Sigmoid colon (tissue), 7 donors: Measurements from ENCODE around the gene SNX27. TPM values are rescaled to one million over a fixed set of nuclear protein-coding genes. Genes with fewer than 3 reads are reported as not detected.

ENCODE experiments used
- DNase-seq: peaks from one replicate; pipeline ENCODE4 v3.0.0-alpha.2; 2019
- H3K27ac ChIP-seq, 4 donors: fragments of 200-600 bp; sonication (generic); one replicate each; pipeline ENCODE4 v1.5.1; 2016 to 2019; ENCODE audit warnings: mild to moderate bottlenecking in 1 of 4
- H3K27me3 ChIP-seq, 3 donors: fragments of 200-600 bp; sonication (generic); one replicate each; pipeline ENCODE4 v1.5.1; 2019; ENCODE audit warnings: mild to moderate bottlenecking in 1 of 3
- H3K36me3 ChIP-seq, 4 donors: fragments of 200-600 bp; sonication (generic); one replicate each; pipeline ENCODE4 v1.5.1; 2016 to 2019
- H3K4me1 ChIP-seq, 4 donors: fragments of 200-600 bp; sonication (generic); one replicate each; pipeline ENCODE4 v1.5.1; 2017 to 2019
- H3K4me3 ChIP-seq, 4 donors: fragments of 200-600 bp; sonication (generic); one replicate each; pipeline ENCODE4 v1.5.1; 2017 to 2019; ENCODE audit warnings: mild to moderate bottlenecking in 2 of 4, moderate library complexity in 1 of 4
- H3K9me3 ChIP-seq, 4 donors: fragments of 200-600 bp in 3 of 4; sonication (generic) in 3 of 4; one replicate each; pipeline versions ENCODE4 v1.5.1 to v1.6.1; 2013 to 2019
- CTCF ChIP-seq, 4 experiments: fragments of 450-650 bp in 3 of 4; fragments of 200-600 bp in 1 of 4; IDR thresholded peaks; one replicate each; pipeline ENCODE4 v1.5.1; 2016 to 2019; ENCODE audit warnings: antibody characterized with exemption in 4 of 4, mild to moderate bottlenecking in 3 of 4, moderate library complexity in 2 of 4
- EP300 ChIP-seq, 4 donors: sonication (generic); formaldehyde crosslinking; IDR thresholded peaks; one replicate each; pipeline ENCODE4 v1.6.1; 2017; ENCODE audit warnings: antibody characterized with exemption in 4 of 4
- POLR2A ChIP-seq, 2 donors: fragments of 450-650 bp; IDR thresholded peaks; one replicate each; pipeline ENCODE4 v1.6.1; 2016; ENCODE audit warnings: antibody characterized with exemption in 2 of 2, mild to moderate bottlenecking in 2 of 2, moderate library complexity in 2 of 2
- POLR2AphosphoS5 ChIP-seq, 4 donors: sonication (generic); formaldehyde crosslinking; IDR thresholded peaks; one replicate each; pipeline ENCODE4 v1.6.1; 2017; ENCODE audit warnings: antibody characterized with exemption in 4 of 4
- WGBS, 2 donors: extraction: QIAGEN DNeasy Blood & Tissue Kit; methylation state at CpG; one replicate each; pipeline ENCODE4 v1.1.7; 2013; 5-methylcytosine and 5-hydroxymethylcytosine counted together
- intact Hi-C: fragments of 100-400 bp; cut with DNase I; formaldehyde crosslinking; loops from one replicate; pipeline ENCODE4 v1.15.1; 2023
- polyA plus RNA-seq, 3 donors: library from polyadenylated mRNA; stranded (reverse); fragments of 200-250 nt; gene quantifications; one replicate each; pipeline ENCODE4 v1.2.3, GENCODE V29; 2013
- total RNA-seq, 4 donors: library from RNA; depleted of rRNA; stranded (reverse); fragments of >200 nt; gene quantifications; one replicate each; pipeline ENCODE4 v1.1.0, GENCODE V29; 2016
- donor health status: healthy with polysubstance abuse.
- donor health status: Bipolar disorder and iron deficiency.
- donor health status: healthy.

SNX27 gene
- total RNA-seq (10 to 100 TPM; 49.0 to 59.0 (median 54.1) TPM), polyA plus RNA-seq (10 to 100 TPM in 1 of 3 donors, 1 to 10 TPM in 2; 3.6 to 12.3 (median 7.4) TPM)

GRCh38 chr1:151611832-151612500 lies at the start of gene SNX27:
TSS of gene SNX27 (plus strand) at chr1:151612050. CDS start at chr1:151612202, 152 bp downstream.
- 0% methylated on average over 79 of the region's 79 CpGs for WGBS, 2 donors
- H3K36me3 ChIP-seq = no peaks in the 10 kb centered on the region
- H3K27me3 ChIP-seq = no peaks in the 10 kb centered on the region
- H3K4me3 ChIP-seq = peak within 1 kb of the TSS; percentile 88 to 100 (median 92)
- H3K9me3 ChIP-seq = no peaks in the 10 kb centered on the region
- intact Hi-C loops = loop anchor here (5.0 kb wide), 1 partner anchor 115 kb away; no protein-coding TSS in a partner anchor
- H3K4me1 ChIP-seq = peaks cover 0 to 53% (median 43%) of the 10 kb centered on the region in 4 donors
- TF ChIP-seq EP300 (IDR thresholded peaks at IDR 0.05) (no peak), POLR2A (IDR thresholded peaks at IDR 0.05) (peak; percentile 5 to 33), POLR2AphosphoS5 (IDR thresholded peaks at IDR 0.05) (peak; percentile 67 to 81 (median 74))
- peak; percentile 97 for DNase-seq
- H3K27ac ChIP-seq = peak within 1 kb of the TSS; percentile 97 to 99 (median 98)

- no peaks in the 10 kb centered on the region for H3K9me3 ChIP-seq
- no peak for TF ChIP-seq POLR2A (IDR thresholded peaks at IDR 0.05)
- no peak for TF ChIP-seq CTCF (IDR thresholded peaks at IDR 0.05)
- no peak for TF ChIP-seq EP300 (IDR thresholded peaks at IDR 0.05)
- no peak for TF ChIP-seq POLR2AphosphoS5 (IDR thresholded peaks at IDR 0.05)
- intact Hi-C loops = no loop called here
- H3K36me3 ChIP-seq = peaks cover 0 to 39% (median 9%) of the 10 kb centered on the region in 4 donors
- no peak overlapping the region for H3K4me3 ChIP-seq
- no peak overlapping the region for H3K27ac ChIP-seq
- peak; percentile 28 for DNase-seq
- peaks cover 0 to 7% (median 0%) of the 10 kb centered on the region in 4 donors for H3K4me1 ChIP-seq
- 79 to 100% methylated on average over 1 of the region's 1 CpG for WGBS, 2 donors
- H3K27me3 ChIP-seq = no peaks in the 10 kb centered on the region
Measured at GRCh38 chr1:151562661-151563060, 49.2 kb upstream of the SNX27 start.

- 46 to 92% methylated on average over 2 of the region's 2 CpGs for WGBS, 2 donors
- H3K27ac ChIP-seq = no peak overlapping the region
- DNase-seq = no peak
- no peaks in the 10 kb centered on the region for H3K9me3 ChIP-seq
- no peaks in the 10 kb centered on the region for H3K27me3 ChIP-seq
- H3K36me3 ChIP-seq = peaks cover 0 to 44% (median 9%) of the 10 kb centered on the region in 4 donors
- H3K4me1 ChIP-seq = peaks cover 0 to 7% (median 0%) of the 10 kb centered on the region in 4 donors
- H3K4me3 ChIP-seq = no peak overlapping the region
- intact Hi-C loops = no loop called here
- TF ChIP-seq CTCF (IDR thresholded peaks at IDR 0.05) (no peak), POLR2AphosphoS5 (IDR thresholded peaks at IDR 0.05) (no peak)
Measured at GRCh38 chr1:151563376-151563775, 48.5 kb upstream of the SNX27 start.

GRCh38 chr1:151565502-151566189 lies 46.2 kb upstream of the SNX27 start:
- H3K27me3 ChIP-seq = no peaks in the 10 kb centered on the region
- no peak for DNase-seq
- H3K9me3 ChIP-seq = no peaks in the 10 kb centered on the region
- peaks cover 0 to 66% (median 13%) of the 10 kb centered on the region in 4 donors for H3K36me3 ChIP-seq
- 59 to 81% methylated on average over 5 of the region's 5 CpGs for WGBS, 2 donors
- TF ChIP-seq POLR2AphosphoS5 (IDR thresholded peaks at IDR 0.05) (no peak), CTCF (IDR thresholded peaks at IDR 0.05) (no peak), EP300 (IDR thresholded peaks at IDR 0.05) (no peak)
- no peak overlapping the region for H3K4me3 ChIP-seq
- H3K27ac ChIP-seq = no peak overlapping the region
- intact Hi-C loops = no loop called here
- peaks cover 0 to 7% (median 0%) of the 10 kb centered on the region in 4 donors for H3K4me1 ChIP-seq

GRCh38 chr1:151568626-151569088 lies 43.2 kb upstream of the SNX27 start:
- Histone ChIP-seq H3K27ac (no peak overlapping the region), H3K36me3 (peaks cover 0 to 75% (median 12%) of the 10 kb centered on the region in 4 donors), H3K9me3 (no peaks in the 10 kb centered on the region), H3K4me3 (no peak overlapping the region), H3K4me1 (no peaks in the 10 kb centered on the region), H3K27me3 (no peaks in the 10 kb centered on the region)
- no peak for TF ChIP-seq POLR2A (IDR thresholded peaks at IDR 0.05)
- no peak for TF ChIP-seq CTCF (IDR thresholded peaks at IDR 0.05)
- TF ChIP-seq POLR2AphosphoS5 (IDR thresholded peaks at IDR 0.05) = no peak
- no peak for TF ChIP-seq EP300 (IDR thresholded peaks at IDR 0.05)
- intact Hi-C loops = no loop called here
- 25 to 72% methylated on average over 3 of the region's 3 CpGs for WGBS, 2 donors
- no peak for DNase-seq
